Hematopoietic multipotent progenitor cell (in vitro differentiated cells): ENCODE data around the gene ELL3. TPM values are rescaled to one million over a fixed set of nuclear protein-coding genes. Genes with fewer than 3 reads are reported as not detected.
"Not testable (repeated sequence)": the region's sequence is repeated elsewhere in the genome, so short reads cannot be mapped to it uniquely, and the experiment has no call there.

Experiments used
- DNase-seq, 3 donors: peaks; one replicate each; pipeline ENCODE4 v3.0.0-alpha.2; 2011 to 2015; ENCODE audit warnings: low read depth in 2 of 3, low spot score in 2 of 3
- small RNA-seq: library from RNA; depleted of rRNA; stranded (forward); fragments of <200 nt; gene quantifications from one replicate; pipeline ENCODE3, GENCODE V24; 2012
- total RNA-seq: library from RNA; depleted of rRNA; stranded (reverse); fragments of >200 nt; gene quantifications from one replicate; pipeline ENCODE4 v1.2.3, GENCODE V29; 2012

ELL3 gene
- total RNA-seq, 1 donor: 7.0 TPM

DNA sequence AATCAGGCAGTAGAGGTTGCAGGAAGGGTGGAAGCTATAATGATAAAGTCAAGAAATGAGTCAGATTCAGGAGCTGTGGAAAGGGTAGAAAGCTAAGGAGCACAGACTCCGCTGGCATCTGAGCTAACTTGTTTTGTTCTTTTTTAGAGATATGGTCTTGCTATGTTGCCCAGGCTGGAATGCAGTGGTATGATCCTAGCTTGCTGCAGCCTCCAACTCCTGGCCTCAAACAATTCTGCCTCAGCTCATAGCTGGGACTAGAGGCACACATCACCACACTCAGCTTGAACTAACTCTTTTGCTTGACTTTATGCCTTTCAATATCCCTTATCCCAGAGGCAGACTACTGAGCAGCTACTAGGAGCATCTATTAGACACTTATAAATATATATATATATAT is 50.5 kb downstream of the ELL3 start:
- DNase-seq: not testable (repeated sequence)

DNA sequence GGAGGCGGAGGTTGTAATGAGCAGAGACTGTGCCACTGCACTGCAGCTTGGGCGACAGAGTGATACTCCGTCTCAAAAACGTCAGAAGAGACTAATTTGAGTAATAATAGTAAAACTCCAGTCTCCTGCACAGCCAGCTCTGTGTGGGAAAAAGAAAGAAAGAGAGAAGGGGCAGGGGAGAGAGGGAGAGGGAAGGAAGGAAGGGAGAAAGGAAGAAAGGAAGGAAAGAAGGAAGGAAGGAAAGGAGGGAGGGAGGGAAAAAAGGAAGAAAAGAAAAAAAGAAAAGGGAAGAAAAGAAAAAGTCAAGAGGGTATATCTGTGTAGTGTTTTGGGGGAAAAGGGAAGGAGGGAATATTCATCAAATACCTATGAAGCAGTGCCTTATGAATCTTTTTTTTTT is 53.6 kb downstream of the ELL3 start:
- DNase-seq: no peak

Small RNA genes lying within 50 kb of the gene (small RNA-seq; reads per million reads assigned to genes)
- gene MIR1282 (not detected), gene RNU6-354P (not detected)

Other genes with a start within 250 kb of the ELL3 start
- 47.9 TPM for gene PPIP5K1, start 186.8 kb downstream of the ELL3 start, total RNA-seq
- not detected for gene CKMT1B, start 182.9 kb downstream of the ELL3 start, total RNA-seq
- 0.54 TPM for gene STRC, start 158.2 kb downstream of the ELL3 start, total RNA-seq
- 3.2 TPM for gene CATSPER2, start 128.1 kb downstream of the ELL3 start, total RNA-seq
- gene CKMT1A, start 83.1 kb downstream of the ELL3 start, total RNA-seq: not detected
- gene PDIA3, start 30.5 kb downstream of the ELL3 start, total RNA-seq: 38.2 TPM
- gene SERF2, start 15.4 kb upstream of the ELL3 start, total RNA-seq: 140 TPM
- under 0.01 TPM for gene SERINC4, start 23.3 kb upstream of the ELL3 start, total RNA-seq
- gene HYPK, start 23.6 kb upstream of the ELL3 start, total RNA-seq: 9.2 TPM
- 6.7 TPM for gene MFAP1, start 47.7 kb upstream of the ELL3 start, total RNA-seq
- 6.5 TPM for gene WDR76, start 50.0 kb upstream of the ELL3 start, total RNA-seq